Measurements from ENCODE around the gene PITX1.

DNA sequence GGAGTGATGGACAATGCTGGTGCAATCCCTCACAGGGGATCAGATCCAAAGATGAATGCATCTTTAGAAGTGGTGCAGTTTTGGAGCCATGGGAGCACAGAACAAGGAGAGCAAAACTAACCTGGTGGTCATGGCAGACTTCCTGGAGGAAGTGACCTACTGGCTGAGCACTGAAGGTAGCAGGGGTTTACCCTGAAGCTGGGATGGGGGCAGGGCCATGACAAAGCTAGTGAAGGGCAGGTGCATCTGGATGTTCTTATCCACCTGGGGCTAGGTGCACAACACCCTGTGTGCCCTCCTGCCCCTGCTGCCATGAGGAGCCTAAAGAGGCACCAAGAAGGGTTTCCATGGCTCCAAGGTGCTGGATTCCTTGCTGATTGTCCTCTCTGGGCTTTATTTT, 11.5 kb upstream of the PITX1 start:
- no peak for TF ChIP-seq GATA2 (IDR thresholded peaks at IDR 0.05; ENCODE audit: low read depth, low read length)
- no peak for TF ChIP-seq GATA3 (IDR thresholded peaks at IDR 0.05; ENCODE audit: low read depth, low read length)

Data from SH-SY5Y (cell line).